ENCODE data around the gene NTM.

DNA sequence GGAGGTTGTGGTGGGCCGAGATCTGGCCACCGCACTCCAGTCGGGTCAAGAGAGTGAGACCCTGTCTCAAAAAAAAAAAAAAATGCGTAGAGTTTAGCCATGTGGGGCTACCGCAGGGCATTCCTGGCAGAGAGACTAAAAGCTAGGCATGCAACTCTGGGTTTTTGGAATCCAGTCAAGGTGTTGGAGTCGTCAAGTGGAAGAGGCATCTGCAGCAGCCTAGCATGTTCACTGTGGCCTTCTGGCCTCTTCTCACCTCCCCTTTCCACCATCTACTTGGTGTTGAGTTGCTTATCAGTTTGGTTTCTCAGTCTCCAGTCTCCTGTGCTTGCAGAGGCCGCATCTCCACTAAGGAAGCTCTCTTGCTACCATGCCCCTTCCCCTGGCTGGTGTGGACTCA is 572.5 kb downstream of the NTM start:
- TF ChIP-seq POLR2AphosphoS5 (IDR thresholded peaks at IDR 0.05; ENCODE audit: borderline replicate concordance, low read depth, low read length) (no peak), EZH2 (IDR thresholded peaks at IDR 0.05) (no peak), FOXP2 (optimal IDR thresholded peaks at IDR 0.05; ENCODE audit: control extremely low read depth, extremely low read length, insufficient read depth) (no peak)
